PC-9 (cell line): ENCODE results near the gene USP4. TPM values are rescaled to one million over a fixed set of nuclear protein-coding genes. Genes with fewer than 3 reads are reported as not detected.
A peak's percentile ranks its signal among the peaks of the same experiment; 100 is the strongest.
"Not testable (repeated sequence)": the region's sequence is repeated elsewhere in the genome, so short reads cannot be mapped to it uniquely, and the experiment has no call there.

ENCODE experiments used
- BruUV-seq: library from RNA; stranded (reverse); fragments of 400-500 nt; replicated peaks from 2 replicates; lab custom pipeline; 2021; lab: Mats Ljungman, UMichigan
- CTCF ChIA-PET: fragments of 300-600 bp; sonication (Branson Sonifier 250); formaldehyde crosslinking; loops from one replicate; lab custom pipeline; 2022; ENCODE audit warnings: antibody characterized with exemption; lab: Charles Lee
- POLR2A ChIA-PET: fragments of 300-600 bp; sonication (Branson Sonifier 250); formaldehyde crosslinking; loops from one replicate; lab custom pipeline; 2022; ENCODE audit warnings: antibody characterized with exemption; ENCODE audit not compliant: unreplicated experiment; lab: Charles Lee
- DNase-seq, 2 experiments: peaks; one replicate each; pipeline versions ENCODE4 v3.0.0 to v3.0.0-alpha.2; 2015 to 2022; ENCODE audit warnings: mixed read lengths in 1 of 2
- H2AFZ ChIP-seq: fragments of 200-600 bp; sonication (generic); 2 replicates; pipeline ENCODE4 v1.8.1; 2017; ENCODE audit warnings: antibody characterized with exemption
- H3F3A ChIP-seq: fragments of 200-600 bp; sonication (generic); 2 replicates; pipeline ENCODE4 v1.8.1; 2017; ENCODE audit warnings: antibody characterized with exemption, mild to moderate bottlenecking, low read depth; ENCODE audit not compliant: insufficient read depth
- H3K27ac ChIP-seq: fragments of 200-600 bp; sonication (generic); 2 replicates; pipeline ENCODE4 v1.6.1; 2016; ENCODE audit warnings: mixed run types
- H3K27me3 ChIP-seq: fragments of 200-600 bp; sonication (generic); 2 replicates; pipeline ENCODE4 v1.6.1; 2016; ENCODE audit warnings: low read depth, mixed run types; ENCODE audit not compliant: insufficient read depth
- H3K36me3 ChIP-seq: fragments of 200-600 bp; sonication (generic); 2 replicates; pipeline ENCODE4 v1.6.1; 2016; ENCODE audit warnings: low read depth, mixed run types
- H3K4me1 ChIP-seq: fragments of 200-600 bp; sonication (generic); replicated peaks from 2 replicates; pipeline ENCODE4 v1.6.1; 2016; ENCODE audit warnings: mixed run types; ENCODE audit not compliant: insufficient read depth
- H3K4me2 ChIP-seq: fragments of 200-600 bp; sonication (generic); 2 replicates; pipeline ENCODE4 v1.6.1; 2017; ENCODE audit warnings: mixed run types
- H3K4me3 ChIP-seq: fragments of 200-600 bp; sonication (generic); 2 replicates; pipeline ENCODE4 v1.6.1; 2016; ENCODE audit warnings: mixed run types
- H3K79me2 ChIP-seq: fragments of 200-600 bp; sonication (generic); 2 replicates; pipeline ENCODE4 v1.6.1; 2017; ENCODE audit warnings: low read depth, mixed run types
- H3K9me2 ChIP-seq: fragments of 200-600 bp; sonication (generic); 2 replicates; pipeline ENCODE4 v1.8.1; 2017; ENCODE audit warnings: mild to moderate bottlenecking; ENCODE audit not compliant: insufficient read depth
- H3K9me3 ChIP-seq: fragments of 200-600 bp; sonication (generic); 2 replicates; pipeline ENCODE4 v1.8.1; 2016; ENCODE audit warnings: low read depth; ENCODE audit not compliant: insufficient read depth
- H4K20me1 ChIP-seq: fragments of 200-600 bp; sonication (generic); 2 replicates; pipeline ENCODE4 v1.8.1; 2017; ENCODE audit not compliant: insufficient read depth
- CTCF ChIP-seq: fragments of 200-600 bp; sonication (generic); conservative IDR thresholded peaks from 2 replicates; pipeline ENCODE4 v1.6.1; 2017; ENCODE audit warnings: mixed run types, antibody characterized with exemption, mild to moderate bottlenecking, moderate library complexity
- EZH2 ChIP-seq: fragments of 200-600 bp; sonication (generic); IDR thresholded peaks from 2 replicates; pipeline ENCODE4 v1.8.0; 2017; ENCODE audit warnings: antibody characterized with exemption, low read depth
- intact Hi-C: fragments of 100-400 bp; cut with micrococcal nuclease; formaldehyde crosslinking; loops from one replicate; pipeline ENCODE4 v1.10.0; 2022; ENCODE audit not compliant: unreplicated experiment
- total RNA-seq: library from RNA; stranded (reverse); gene quantifications from 2 replicates; pipeline ENCODE4 v1.2.3, GENCODE V29; 2021

The USP4 gene
- total RNA-seq, 1 experiment from 2014 or later: 42.9 TPM

GRCh38 chr3:49357095-49357442 is 17.2 kb upstream of the USP4 start:
- peaks cover 41% of the 10 kb centered on the region for H3K4me1 ChIP-seq
- not testable (repeated sequence) for H3K9me2 ChIP-seq

GRCh38 chr3:49352890-49353421 is 13.1 kb upstream of the USP4 start:
- TF ChIP-seq CTCF: no peak
- ChIA-PET POLR2A (interaction anchor here (0.6 to 0.7 kb wide), 4 partner anchors 11 to 532 kb away, joined by 3 to 9 read pairs (median 4); partner anchors contain the start of gene USP4), CTCF (interaction anchor here (0.8 kb wide), 1 partner anchor 860 kb away, joined by 7 read pairs; no protein-coding TSS in a partner anchor)
- peak overlapping the region; percentile 81 for H3K27ac ChIP-seq
- peaks cover 5% of the 10 kb centered on the region; the same call in 1 of the 2 replicates for H4K20me1 ChIP-seq
- H3K9me3 ChIP-seq: no peaks in the 10 kb centered on the region
- peak; percentile 31 to 69 for DNase-seq
- H3K9me2 ChIP-seq: no peaks in the 10 kb centered on the region
- H3K4me3 ChIP-seq: no peak overlapping the region
- H3F3A ChIP-seq: peaks cover 58% of the 10 kb centered on the region
- no peaks in the 10 kb centered on the region for H3K27me3 ChIP-seq
- H3K4me2 ChIP-seq: peak overlapping the region; percentile 47
- H3K79me2 ChIP-seq: peaks cover 24% of the 10 kb centered on the region
- no TSS peak for BruUV-seq
- H3K4me1 ChIP-seq: peaks cover 56% of the 10 kb centered on the region
- H3K36me3 ChIP-seq: peaks cover 5% of the 10 kb centered on the region
- H2AFZ ChIP-seq: no peak overlapping the region
- intact Hi-C loops: no loop called here

More at GRCh38 chr3:49357095-49357442, 17.2 kb upstream of the USP4 start:
- POLR2A ChIA-PET: interaction anchor here (0.6 kb wide), 1 partner anchor 54 kb away, joined by 3 read pairs; the partner anchor contains the start of gene RHOA
- H3K79me2 ChIP-seq: peaks cover 26% of the 10 kb centered on the region
- not testable (repeated sequence) for H2AFZ ChIP-seq, DNase-seq, H3K27me3 ChIP-seq, H3K9me3 ChIP-seq, BruUV-seq, H4K20me1 ChIP-seq
- H3K4me2 ChIP-seq: peak overlapping the region; percentile 86
- peak overlapping the region; percentile 80 for H3K4me3 ChIP-seq
- peak overlapping the region; percentile 77; the same call in 1 of the 2 replicates for H3K27ac ChIP-seq
- H3F3A ChIP-seq: peaks cover 65% of the 10 kb centered on the region
- peaks cover 15% of the 10 kb centered on the region for H3K36me3 ChIP-seq
- CTCF ChIA-PET: interaction anchor here (0.7 kb wide), 1 partner anchor 17 kb away, joined by 4 read pairs; no protein-coding TSS in a partner anchor
- intact Hi-C loops: loop anchor here (5.0 kb wide), 1 partner anchor 55 kb away; the partner anchor contains the start of genes RHOA and TCTA

- Histone ChIP-seq H3K4me3 (no peak overlapping the region), H3F3A (peaks cover 60% of the 10 kb centered on the region), H3K27me3 (no peaks in the 10 kb centered on the region), H4K20me1 (peaks cover 5% of the 10 kb centered on the region; the same call in 1 of the 2 replicates), H3K9me2 (no peaks in the 10 kb centered on the region), H3K4me1 (peaks cover 63% of the 10 kb centered on the region), H3K4me2 (peak overlapping the region; percentile 47), H3K36me3 (peaks cover 5% of the 10 kb centered on the region), H3K9me3 (no peaks in the 10 kb centered on the region), H3K79me2 (peaks cover 18% of the 10 kb centered on the region), H3K27ac (peak overlapping the region; percentile 81), H2AFZ (no peak overlapping the region)
- CTCF ChIA-PET: no interaction called here
- TF ChIP-seq EZH2 (no peak), CTCF (no peak)
- POLR2A ChIA-PET: interaction anchor here (0.6 to 0.7 kb wide), 5 partner anchors 12 to 214 kb away, joined by 3 to 12 read pairs (median 5); partner anchors contain the start of gene USP4
- no peak for DNase-seq
- intact Hi-C loops: no loop called here
- no TSS peak for BruUV-seq
Observed at GRCh38 chr3:49352281-49352680, 12.4 kb upstream of the USP4 start.
